GM21381 (cell line): ENCODE measurements around the gene HIPK2.

Experiments
- ATAC-seq: cut with Tn5 transposase; IDR thresholded peaks from one replicate; pipeline ENCODE4 v1.9.1; 2021; ENCODE audit warnings: mild to moderate bottlenecking, moderate library complexity; ENCODE audit not compliant: unreplicated experiment

HIPK2 gene

DNA sequence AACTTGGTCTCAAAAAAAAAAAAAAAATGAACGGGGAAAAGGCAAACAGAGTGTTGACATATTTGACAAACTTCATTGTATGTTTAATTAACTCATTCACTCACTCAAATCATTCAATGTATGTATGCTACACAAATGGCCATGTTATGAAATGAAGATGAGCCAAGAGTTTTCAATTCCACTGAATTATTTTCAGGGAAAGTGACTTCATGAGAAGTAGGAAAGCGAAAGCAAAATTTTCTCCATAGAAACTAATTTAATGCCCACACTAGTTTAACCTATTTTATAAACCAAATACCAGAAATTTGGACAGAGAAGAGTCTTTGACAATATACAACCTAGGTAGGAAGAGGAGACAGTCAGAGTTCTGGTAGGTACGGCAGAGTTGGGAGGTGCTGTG lies 119.5 kb downstream of the HIPK2 start:
- ATAC-seq = no peak

- no peak for ATAC-seq
Measured at GRCh38 chr7:139657725-139658124, 120.1 kb downstream of the HIPK2 start.

DNA sequence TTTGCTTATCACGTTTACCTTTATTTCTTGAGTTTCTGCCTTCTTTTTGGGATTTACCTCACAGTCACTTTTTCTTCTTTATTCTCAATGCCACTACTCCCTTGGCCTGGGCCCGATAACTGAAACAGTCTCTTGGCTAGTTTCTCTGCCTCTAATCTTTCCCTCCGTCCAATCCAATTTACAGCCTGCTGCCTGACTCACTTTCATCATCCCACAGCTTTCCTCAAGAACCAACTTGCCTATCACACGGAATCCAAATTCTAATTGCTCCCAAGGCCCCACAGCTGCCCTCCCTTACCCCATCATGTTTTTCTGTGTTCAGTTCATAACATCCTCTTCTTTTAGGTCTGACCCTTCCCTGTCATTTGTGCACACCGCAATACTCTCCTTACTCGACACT lies 121.4 kb downstream of the HIPK2 start:
- ATAC-seq = no peak

DNA sequence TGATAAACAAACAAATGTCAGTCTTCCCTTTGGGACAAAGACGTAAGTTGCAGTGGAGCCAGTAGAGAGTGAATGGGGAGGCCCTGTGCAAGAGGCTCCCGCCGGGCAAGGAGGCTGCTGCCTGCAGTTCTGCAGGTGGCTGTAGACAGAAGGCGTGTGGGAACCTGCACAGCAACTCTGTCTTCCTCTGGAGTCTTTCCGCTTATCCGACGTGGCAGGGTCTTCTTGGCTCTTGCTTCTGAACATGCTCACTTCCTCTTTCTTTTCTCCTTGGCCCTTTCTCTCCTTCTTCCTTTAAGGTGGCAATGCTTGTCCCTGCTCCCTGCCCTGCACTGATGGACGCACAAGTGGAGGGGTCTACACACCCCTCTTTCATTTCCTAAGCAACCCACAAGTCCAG lies 122.5 kb downstream of the HIPK2 start:
- no peak for ATAC-seq

DNA sequence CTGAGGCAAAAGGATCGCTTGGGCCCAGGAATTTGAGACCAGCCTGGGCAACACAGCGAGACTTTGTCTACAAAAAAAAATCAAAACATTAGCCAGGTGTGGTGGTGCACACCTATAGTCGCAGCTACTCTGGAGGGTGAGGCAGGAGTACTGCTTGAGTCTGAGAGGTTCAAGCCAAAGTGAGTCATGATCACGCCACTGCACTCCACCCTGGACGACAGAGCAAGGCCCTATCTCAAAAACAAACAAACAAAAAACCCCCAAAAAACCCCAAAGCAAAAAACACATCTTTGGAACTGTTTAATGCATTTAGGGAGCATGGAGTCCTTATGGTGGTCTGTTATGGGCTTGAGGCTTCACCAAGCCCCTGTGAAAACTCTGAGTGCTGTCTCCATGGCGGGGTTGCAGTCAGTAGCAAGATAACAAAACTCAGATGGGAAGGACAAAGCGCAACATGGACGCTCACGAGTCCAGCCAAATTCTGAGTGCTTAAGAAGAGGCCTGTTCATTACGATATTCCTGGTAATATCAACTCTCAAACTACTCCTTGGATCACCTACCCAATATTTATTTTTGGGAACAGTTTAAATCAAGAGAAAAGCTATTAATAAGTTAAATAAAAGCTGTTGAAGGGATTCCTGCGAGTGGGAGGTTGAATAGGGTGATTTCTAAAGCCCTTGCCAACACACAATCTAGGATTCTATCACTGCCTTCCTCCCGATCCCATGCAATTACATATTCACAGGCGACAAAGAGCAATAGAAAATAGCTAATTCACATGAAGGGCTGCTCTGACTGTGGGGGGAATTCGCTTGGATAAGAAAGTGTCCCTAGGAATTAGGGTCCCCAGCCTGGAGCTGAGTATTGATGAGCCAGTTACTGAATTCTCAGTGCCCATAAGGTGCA lies 123.3 kb downstream of the HIPK2 start:
- ATAC-seq = no peak

GRCh38 chr7:139651914-139652313 lies 125.9 kb downstream of the HIPK2 start:
- no peak for ATAC-seq

DNA sequence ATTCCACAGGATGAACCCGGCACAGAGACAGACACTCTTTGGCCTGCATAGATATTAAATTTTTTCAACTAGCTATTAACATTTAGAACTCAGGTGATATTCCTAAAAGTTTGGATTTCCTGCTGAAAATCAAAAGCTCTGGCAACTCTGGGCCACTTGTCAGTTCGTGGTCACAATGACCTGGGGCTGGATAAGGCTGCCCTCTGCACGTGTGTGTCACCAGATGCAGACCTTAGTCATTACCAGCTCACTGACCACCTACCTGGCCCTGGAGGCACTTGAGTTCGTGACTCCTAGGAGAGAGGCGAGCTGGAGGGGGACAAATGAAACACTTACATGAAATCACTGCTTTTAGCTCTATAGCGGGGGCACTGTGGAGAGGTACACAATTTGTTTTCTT lies 126.5 kb downstream of the HIPK2 start:
- no peak for ATAC-seq

DNA sequence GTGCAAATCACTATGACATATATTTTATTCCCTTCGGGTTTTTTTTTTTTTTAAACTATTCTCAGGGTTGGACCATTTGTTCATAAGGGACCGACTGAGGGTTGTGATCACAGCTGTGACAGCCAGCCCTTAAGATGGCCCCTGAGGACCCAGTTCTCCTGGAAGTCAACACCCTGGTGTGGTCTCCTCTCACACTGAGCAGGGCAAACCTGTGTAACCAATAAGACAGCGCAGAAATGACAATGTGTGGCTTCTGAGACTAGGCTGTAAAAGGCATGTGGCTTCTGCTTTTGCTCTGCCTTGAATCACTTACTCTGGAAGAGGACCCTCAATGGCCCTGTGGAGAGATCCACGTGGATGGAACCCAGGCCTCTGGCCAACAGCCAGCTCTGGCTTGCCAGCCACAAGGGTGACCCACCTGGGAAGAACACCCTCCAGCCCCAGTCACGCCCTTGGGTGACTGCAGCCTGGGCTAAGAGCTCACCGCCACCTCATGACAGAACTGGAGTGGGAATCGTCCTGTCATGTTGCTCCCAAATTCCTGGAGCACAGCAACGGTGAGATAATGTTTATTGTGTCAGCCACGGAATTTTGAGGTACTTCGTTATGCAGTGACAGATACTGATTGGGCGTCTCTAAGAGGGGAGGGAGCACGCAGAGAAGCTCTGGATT lies 127.2 kb downstream of the HIPK2 start:
- no peak for ATAC-seq

DNA sequence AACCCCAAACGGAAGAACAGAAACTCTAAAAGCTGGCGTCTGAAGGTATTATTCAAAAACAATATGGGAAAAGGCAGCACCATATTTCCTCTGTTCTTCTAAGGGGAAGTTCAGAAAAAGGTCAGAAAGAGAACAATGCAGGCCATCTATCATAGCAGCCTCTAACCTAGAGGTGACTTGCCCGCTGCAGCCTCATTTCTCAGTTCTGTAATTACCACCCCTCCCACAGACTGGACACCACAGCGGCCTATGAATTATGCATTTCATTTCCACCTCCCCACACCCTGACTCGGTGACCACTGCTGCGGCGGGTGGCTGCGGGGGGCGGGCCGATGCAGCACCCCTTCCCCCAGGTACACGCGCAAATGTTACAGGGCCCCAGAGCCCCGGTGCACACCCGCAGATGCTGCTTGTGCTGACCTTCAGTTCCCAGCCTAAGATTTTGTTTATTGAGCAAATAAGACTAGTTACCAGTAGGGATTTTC lies 128.8 kb downstream of the HIPK2 start:
- peak; percentile 85 for ATAC-seq

DNA sequence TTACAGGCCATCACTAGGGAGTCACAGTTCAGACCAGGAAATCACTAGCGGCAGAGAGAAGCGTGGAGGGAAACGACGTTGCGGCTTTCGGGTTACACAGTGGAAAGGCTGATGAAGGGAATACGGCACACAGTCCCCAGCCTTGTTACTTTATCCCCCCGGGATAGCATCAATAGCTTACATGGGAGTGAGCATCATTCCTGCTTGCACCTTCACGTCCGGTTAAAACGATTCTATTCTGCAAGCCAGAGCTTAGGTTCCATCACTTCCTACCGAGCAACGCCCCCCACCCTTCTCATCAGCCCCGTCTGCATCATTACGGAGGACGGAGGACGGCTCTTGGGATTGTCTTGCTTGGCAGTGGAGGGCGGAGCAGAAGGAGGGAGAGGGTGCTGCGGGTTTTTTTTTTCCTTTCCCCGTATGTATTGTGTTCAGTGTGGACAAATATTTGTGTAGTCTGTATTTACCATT lies 129.4 kb downstream of the HIPK2 start:
- no peak for ATAC-seq

GRCh38 chr7:139647814-139648390 lies 129.9 kb downstream of the HIPK2 start:
- ATAC-seq = no peak

- ATAC-seq = no peak
Measured at GRCh38 chr7:139647085-139647484, 130.7 kb downstream of the HIPK2 start.

- no peak for ATAC-seq
Measured at GRCh38 chr7:139646566-139646965, 131.2 kb downstream of the HIPK2 start.

DNA sequence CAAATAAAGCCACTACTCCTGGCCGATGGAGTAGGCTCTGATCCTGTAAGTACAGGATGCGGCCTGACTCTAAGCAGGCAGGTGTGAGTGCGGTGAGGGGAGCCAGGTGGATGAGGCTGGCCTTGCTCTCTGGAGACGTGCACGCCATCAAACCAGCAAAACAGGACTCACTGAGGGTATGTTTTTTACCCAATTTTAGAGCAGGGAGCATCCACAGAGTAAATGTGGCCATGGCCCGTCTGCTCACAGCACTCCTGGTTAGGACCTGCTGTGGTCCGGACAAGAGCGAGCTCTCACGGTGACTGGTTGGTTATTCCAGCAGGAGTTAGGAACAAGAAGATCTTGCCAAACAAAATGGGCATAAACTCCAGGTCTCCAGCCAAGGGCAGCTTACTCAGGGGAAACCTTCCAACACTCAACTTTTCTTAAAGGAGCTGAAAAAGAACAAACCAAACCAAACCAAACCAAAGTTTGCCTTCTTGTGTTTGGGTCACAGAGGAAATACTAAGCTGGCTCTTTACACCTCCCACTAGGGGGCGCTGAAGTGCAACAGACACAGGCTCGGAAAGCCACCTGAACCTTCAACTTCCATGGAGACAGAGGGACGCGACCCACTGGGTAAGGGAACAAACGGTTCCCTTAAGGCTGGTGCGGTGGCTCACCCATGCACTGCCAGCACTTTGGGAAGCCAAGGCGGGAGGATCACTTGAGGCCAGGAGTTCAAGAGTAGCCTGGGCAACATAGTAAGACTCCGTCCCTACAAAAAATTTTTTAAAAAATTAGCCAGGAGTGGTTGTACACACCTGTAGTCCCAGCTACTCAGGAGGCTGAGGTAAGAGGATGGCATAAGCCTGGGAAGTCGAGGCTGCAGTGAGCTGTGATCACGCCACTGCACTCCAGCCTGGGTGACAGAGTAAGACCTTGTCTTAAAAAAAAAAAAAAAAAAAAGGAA lies 131.9 kb downstream of the HIPK2 start:
- ATAC-seq = no peak

GRCh38 chr7:139643951-139644585 lies 133.7 kb downstream of the HIPK2 start:
- no peak for ATAC-seq

DNA sequence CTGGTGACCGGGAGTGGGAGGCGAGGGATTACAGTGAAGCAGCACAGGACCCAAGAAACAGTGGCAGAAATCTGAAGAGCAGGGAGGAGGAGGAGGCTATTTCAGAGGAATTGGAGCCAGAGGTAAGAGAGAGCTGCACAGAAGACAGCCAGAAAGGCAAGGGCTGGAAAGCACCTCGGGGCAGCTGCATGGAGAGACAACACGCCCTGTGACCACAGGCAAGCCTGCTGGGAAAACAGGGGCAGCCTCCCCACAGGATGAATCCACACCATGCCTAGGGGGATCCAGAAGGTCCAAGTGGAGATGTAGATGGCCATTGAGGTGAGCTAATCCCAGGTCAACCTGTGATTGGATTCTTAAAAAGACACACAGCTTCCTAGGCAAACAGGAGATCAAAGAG lies 135.5 kb downstream of the HIPK2 start:
- no peak for ATAC-seq

DNA sequence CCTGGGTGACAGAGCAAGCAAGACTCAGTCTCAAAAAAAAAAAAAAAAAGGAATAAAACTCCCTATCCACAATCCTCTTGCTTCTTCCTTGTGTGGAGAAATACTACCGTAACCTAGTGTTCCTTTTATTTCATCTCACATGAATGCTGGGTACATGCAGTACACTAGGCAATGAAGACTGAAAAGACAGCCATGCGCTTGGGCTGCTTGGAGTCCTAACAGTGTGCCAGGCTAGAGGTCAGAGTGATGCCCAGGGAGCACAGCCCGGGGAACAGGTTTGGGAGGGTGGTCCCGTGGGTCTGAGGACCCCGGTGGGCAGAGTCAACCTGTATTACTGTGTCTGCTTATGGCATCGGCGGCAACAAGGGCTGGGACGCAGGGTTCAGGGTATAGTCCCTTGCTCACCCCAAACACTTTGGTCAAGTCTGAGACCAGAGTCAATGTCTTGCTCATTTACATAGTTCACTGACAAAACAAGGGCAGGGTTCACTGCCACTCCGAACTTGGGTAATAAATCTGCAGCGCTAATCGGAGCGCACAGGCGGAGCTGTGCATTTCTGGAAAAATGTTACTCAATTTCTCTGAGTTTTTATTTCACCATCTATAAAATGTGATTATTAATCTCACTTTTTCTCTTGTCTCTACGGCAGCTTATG lies 136.3 kb downstream of the HIPK2 start:
- ATAC-seq = no peak

DNA sequence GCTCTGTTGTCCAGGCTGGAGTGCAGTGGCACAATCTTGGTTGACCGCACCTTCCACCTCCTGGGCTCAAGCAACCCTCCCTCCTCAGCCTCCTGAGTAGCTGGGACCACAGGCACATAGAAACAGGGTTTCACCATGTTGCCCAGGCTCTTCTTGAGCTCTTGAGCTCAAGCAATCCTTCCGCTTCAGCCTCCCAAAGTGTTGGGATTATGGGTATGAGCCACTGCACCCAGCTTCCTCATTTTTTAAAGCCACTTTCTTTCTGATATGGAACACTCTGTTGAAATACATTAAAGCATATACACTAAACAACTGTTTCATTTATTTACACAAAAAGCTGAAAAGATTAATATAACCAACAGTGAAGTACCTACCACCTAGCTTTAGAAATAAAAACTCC lies 137.1 kb downstream of the HIPK2 start:
- ATAC-seq = no peak

GRCh38 chr7:139639563-139639962 lies 138.2 kb downstream of the HIPK2 start:
- ATAC-seq = no peak
